Stimulated activated CD8-positive, alpha-beta memory T cell treated with anti-CD3 and anti-CD28 coated beads, Interleukin-4, amount 100 ng/mL, for 48 hours (primary cell): ENCODE results near the gene LRFN5.
A peak's percentile ranks its signal among the peaks of the same experiment; 100 is the strongest.
"Not testable (repeated sequence)": the region's sequence is repeated elsewhere in the genome, so short reads cannot be mapped to it uniquely, and the experiment has no call there.

ENCODE experiments used
- DNase-seq: peaks from one replicate; pipeline ENCODE4 v3.0.0-alpha.2; 2020

LRFN5 gene

DNA sequence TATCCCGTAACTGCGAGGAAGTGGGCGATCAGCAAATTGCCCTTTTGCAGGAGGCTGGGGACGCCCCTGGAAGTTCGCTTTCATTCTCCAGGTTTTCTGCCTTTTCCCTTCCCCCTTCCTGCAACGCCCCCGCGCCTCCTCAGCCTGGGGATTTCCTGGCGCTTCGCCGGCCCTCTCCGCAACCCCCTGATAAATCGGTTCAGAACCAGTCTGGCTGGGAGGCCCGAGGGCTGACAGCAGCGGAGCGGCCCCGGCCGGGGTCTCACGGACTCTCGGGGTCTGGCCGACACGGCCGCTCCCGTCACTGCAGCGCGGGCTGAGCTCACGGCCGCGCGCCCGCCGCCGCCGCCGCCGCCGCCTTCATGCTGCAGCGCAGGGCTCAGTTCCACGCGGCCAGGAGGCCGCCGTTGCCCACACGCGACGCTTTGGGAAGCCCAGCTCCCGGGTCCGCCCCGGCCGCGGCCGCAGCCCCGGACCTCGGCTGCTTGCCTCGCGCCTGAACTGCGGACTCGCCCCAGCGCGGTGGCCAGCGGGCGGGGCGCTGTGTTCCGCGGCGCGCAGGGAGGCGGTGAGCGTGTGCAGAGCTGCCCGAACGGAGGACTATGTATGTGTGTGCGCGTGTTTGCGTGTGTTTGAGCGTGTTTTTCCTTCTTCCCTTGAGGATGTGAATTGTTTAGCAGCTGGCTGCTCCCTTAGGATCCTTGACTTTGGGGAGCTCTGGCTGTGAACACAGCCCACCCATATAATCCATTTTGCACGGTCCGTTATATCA lies at the start of gene LRFN5:
TSS of gene LRFN5 (plus strand) at position 345 of the 772 bp plus-strand sequence.
- peak; percentile 29 for DNase-seq

DNA sequence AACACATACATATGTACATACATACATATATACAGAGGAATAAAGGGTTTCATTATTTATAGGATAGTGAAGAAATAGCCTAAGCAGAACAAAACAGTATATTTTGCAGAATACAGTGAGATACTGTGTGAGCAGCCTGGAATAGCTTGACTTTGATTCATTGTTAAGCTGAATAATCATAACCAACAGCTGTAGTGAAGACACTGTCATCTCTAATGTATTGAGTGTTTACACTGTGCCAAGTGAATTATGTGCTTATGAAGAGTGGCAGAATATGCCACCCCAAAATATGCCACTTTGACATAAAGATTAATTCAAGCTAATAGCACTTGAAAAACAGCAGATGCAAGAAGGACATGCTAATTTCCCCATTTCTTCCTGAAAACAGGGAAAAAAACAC lies 48.2 kb upstream of the LRFN5 start:
- no peak for DNase-seq

DNA sequence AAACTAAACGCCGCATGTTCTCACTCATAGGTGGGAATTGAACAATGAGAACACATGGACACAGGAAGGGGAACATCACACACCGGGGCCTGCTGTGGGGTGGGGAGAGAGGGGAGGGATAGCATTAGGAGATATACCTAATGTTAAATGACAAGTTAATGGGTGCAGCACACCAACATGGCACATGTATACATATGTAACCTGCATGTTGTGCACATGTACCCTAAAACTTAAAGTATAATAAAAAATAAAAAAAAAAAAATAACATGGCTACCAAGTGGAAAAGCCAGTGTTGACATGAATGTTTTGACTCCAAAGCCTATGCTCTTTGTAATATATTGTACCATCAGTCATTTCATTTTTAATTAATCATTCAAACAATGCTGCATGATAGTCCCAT lies 39.8 kb upstream of the LRFN5 start:
- DNase-seq = not testable (repeated sequence)

DNA sequence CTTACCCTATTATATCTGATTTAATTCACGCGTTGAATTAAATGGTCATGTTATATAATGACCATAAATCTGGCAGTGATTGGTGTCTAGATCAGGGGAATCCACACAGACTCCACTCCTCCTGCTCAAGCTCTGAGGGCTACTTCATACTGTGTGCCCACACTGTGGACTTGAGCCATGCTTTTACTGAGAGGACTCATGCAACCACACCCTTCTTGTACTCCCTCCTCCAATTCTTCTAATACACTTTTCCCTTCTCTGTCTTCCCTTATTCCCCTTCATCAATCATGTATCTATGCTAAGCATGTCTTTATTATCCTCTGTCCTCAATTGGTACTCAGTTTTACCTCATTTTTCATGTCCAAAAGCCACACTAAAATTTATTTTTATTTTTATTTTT lies 37.7 kb upstream of the LRFN5 start:
- DNase-seq = no peak

DNA sequence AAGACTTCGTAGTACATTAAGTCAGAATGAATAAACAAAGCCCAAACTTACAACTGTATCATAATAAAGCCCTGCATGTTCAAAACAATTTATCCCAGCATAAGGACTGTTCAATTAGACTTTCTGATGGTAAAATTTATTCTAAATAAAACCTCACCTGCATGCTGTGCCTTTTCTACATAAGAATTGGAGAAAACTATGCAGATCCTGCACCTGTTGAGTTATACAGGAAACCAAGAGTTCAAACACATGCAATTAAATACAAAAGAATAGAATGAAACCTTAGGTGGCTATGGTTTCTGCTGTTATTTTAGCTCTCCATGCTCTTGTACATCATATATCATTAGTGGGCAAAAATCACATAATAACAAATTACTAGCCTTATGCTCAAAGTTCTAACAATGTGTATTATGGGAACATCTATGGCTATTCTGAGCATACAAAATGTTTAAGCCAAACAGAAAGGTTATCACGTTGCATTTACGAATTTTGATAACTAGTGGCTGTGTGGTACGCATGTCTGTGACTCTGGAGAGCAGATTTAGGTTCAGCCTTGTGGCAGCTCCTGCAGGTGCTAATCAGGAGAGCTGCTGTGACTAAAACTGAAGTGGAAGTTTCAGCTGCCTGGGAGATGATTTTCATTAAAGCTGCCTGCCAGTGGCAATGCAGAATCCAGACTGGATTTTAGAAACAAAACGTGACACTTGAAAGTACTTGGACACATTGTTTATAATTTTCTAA lies 36.1 kb upstream of the LRFN5 start:
- DNase-seq = no peak

DNA sequence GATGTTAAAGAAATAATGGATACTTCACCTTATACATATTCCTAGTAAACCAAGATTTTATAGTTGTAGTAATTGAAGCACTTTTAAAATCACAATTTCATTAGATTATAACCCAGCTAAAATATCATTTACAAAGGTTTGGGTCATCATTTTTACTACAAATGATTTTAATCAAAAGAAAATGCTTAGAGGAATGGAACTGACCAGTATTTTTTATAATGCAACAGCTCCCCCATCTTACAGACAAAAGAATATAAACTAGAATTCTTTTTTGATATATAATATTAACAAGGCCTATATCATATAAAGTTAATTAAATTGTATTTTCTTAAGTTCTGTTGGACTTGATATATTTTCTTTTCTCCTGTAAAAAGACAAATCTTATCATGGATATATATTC lies 20.4 kb upstream of the LRFN5 start:
- no peak for DNase-seq

DNA sequence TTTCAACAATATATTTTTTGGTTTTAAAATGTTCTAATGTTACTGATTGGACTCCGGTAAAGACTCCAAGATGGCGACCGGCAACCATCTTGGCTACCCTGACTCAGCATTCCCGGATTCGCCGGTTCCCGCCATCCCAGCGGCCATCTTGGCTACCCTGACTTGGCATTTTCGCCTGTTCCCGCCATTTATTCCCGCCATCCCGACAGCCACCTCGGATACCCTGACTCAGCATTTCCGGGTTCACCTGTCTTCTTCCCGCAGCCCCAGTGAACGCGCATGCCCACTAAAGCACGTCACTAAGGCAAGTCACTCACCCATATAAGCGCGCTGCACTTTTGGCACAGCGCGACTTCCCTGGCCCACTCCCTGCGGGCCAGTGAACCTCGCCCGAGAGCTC lies 9.0 kb upstream of the LRFN5 start:
- no peak for DNase-seq

DNA sequence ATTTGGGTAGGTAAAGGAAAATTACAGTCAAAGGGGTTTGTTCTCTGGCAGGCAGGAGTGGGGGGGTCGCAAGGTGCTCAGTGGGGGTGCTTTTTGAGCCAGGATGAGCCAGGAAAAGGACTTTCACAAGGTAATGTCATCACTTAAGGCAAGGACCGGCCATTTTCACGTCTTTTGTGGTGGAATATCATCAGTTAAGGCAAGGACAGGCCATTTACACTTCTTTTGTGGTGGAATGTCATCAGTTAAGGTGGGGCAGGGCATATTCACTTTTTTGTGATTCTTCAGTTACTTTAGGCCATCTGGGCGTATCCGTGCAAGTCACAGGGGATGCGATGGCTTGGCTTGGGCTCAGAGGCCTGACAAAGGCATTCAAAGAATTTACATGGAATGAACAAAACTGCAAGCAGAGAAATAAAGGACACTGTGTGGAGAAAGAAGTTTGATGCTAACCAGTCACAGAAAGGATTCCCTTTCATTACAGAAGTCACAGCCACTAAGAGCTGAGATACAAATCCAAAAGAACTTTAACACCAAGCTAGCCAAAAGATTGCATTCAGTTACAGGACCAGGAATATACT lies 6.8 kb upstream of the LRFN5 start:
- DNase-seq = not testable (repeated sequence)

DNA sequence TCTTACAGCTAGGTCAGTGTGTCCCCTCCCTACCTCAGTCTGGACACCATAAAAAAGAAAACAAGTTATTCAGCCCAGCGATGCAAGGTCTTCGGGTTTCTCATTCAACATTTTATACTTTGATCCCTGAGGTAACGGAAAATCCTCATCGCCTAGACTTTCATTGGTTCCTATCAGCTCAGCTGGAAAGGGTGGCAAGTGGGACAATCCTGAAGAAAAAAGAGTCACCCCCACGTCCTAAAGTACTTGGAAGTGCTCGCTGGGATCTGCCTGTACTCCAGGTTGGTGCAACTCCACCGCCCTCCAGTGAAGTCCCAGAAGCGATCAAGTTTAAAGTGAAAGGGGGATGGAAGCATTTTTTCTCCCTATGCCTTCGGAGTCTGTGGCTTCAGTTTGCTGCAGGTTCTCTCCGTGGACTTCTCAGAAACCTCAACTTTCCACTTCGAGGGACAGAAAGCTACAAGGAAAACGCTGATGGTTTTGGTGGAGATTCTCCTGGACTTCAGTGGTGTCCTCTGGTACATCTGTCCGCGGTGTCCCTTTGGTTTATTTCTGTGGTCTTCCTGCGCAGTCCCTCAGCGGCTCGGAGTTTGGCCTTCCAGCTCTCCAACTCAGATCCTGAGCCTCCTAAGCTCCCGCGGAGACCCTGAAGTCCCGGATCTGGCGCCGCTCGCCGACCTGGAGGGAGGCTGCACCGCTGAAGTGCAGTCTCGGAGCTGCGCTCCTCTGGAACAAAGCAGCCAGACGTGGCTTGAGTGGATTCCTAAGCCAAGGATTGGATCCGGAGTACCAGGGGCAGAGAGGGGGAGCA lies 1.8 kb upstream of the LRFN5 start:
- no peak for DNase-seq

DNA sequence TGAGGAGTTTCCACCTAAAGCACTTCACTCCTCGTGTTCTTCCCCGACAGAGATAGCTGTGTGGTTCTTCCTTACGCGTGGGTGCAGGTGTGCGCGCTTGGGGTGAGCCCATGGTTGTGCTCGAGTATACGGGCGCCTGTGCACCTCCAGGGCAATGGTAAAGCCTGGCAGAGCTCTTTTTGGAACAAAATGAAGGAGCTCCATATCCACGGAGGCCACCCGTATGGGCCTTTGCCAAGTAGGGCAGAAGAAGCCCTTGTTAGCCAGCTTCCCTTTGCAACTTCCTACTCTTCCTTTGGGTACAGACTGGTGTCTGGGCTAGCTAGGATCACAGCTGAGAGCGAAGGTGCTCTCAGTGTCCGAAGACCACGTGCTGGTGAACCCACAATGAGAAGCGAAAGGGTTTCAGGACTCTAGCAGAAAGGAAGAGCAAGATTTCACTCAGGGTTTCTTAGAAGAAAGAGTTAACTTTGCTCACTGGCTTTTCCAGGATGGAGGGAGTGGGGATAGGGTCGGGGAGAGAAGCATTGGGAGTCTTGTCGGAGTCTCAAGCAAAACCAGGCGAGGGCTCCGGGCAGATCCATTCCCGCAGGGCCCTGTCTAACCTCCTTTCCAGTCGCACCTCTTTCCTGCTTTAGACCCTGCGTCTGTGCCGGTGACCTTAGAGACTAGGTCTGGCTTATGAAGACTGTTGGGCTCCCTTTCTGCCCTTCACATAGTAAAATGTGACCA lies 960 bp upstream of the LRFN5 start:
- peak; percentile 23 for DNase-seq

DNA sequence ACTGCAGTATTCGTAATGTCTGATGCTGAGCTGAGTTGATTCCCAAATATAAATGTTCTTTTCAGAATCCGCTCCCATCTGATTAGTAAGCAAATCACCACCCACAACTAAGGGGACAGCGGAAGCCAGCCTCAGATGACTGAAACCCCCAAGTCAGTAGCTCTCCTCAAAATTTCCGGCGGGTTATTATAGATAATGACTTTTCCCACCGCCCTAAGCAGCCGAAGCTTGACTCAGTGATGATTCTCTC lies 469 bp upstream of the LRFN5 start:
- no peak for DNase-seq

DNA sequence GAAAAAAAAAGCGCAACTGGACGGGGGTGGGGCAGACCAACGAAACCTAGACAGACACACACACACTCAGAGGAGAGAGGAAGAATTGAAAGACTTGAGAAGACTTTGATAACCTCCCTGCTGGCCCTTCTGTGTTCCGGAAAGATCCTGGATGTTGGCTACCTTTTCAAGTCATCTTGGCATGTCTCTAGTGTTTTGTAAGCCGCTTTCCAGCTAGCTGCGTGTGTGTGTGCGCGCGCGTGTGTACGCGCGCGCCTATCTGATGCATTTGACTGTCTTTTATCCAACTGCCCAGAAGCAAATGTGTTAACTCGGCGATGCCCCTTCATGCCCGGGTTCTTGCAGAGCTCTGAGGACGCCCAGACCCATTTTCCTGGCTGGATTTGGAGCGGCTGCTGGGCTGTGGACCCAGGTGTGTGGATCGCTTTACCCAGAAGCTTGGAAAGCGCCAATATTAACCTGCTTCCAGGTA lies 664 bp downstream of the LRFN5 start:
- no peak for DNase-seq

DNA sequence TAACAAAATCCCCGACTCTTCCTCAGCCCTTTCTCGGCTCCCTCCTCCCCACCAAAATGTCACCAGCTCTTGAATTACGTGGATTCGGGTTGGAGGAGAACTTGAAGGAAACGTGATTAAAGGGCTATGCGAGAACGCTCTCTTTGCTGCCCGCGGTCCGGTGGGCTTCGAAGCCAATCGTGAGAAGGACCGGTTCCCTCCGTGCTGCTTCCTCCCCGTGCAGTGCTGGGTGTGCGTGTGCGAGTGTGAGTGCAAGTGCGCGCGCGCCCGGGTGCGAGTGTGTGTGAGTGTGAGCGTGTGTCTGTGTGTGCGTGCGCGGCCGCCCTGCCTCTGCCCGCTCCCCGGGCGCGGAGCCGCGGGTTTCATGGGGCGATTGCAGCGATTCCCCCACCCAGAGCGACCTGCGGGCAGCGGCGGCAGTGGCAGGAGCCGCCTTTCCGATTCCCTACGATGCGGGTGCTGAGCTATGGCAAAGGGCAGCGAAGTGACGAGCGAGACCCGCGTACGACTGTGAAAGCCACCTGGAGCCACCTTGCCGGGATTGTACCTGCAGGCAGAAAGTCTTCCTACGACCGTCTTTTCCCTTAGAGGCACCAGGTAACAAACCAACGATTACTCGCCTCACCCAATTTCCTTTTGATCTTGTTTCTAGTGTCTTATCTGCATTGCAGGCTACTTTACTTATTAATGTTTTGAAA lies 1.4 kb downstream of the LRFN5 start:
- DNase-seq = no peak

DNA sequence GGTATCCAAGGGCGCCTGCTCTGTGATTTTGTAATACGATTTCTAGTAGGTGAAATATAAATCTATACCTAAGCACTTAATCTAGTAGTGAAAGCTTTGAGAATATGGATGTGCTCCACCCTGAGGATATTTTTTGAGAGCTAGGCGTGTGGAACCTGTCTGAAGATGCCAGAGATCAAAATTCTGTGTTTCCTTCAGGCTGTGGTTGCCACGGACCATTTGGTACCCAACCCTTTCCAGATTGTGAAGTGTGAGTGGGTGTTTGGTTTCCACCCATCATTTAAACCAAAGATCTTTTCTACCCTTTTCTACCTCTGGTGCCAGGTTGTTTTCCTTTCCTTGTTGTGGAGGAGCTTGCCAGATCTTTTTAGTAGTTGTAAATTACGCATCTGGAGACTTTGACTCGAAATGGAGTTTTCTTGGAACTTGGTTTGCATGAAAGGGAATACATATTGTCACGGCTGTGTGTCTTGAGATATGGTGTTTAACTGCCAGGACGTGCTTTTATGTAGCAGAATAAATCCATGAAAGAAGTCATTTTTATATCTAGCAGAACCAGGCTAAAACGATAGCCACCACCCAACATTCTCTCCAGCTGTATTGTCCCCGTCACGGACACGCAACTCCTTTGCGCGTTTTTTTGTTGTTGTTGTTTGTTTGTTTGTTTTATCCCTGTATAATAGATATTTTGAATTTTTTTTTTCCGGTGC lies 2.2 kb downstream of the LRFN5 start:
- DNase-seq = no peak

DNA sequence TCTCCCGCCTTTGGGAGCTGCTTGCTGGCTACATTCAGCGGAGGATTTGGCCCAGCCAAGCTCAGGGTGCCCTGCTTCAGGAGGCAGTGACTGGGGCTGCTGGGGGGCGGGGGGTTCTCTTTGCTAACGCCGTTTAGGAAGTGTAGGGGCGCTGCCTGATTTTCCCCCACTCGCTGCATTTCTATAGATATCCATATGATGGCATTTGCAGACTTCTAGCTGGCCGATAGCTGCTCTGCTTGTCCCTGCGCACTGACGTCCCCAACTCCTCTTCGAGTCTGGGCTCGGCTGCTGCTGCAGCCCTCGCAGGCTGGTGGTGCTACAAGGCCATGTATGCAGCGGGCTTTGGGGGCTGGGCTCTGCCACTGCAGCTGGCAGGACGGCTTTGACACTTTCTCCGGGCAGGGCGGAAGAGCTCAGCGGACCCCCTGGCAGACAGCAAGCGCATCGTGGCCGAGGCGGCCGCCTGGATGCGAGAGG lies 3.1 kb downstream of the LRFN5 start:
- DNase-seq = peak; percentile 29

DNA sequence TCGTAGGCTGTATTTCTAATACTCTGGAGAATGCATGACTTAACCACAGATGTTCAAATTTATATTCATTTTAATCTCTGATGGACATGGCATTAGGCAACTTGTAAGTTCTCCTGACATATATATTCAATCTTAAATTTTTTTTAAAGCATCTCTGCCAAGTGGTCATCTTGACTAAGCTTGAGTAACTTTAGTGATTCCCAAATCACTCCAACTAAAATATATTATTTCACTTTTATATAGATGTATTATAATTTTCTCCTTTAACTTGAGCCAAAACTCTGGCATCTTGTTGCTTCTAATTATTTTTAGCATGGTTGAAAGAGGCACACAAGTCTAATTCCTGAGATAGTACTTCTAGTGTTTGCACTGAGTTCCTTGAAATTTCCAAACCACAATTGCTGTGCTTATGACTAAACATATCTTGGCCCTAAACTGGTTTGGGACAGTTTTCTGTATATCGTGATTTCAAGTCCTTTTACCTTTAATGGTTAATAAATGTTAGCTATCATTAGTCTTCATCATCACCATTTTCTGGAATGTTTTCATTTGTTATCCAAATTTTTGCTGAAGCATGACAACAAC lies 8.4 kb downstream of the LRFN5 start:
- no peak for DNase-seq

DNA sequence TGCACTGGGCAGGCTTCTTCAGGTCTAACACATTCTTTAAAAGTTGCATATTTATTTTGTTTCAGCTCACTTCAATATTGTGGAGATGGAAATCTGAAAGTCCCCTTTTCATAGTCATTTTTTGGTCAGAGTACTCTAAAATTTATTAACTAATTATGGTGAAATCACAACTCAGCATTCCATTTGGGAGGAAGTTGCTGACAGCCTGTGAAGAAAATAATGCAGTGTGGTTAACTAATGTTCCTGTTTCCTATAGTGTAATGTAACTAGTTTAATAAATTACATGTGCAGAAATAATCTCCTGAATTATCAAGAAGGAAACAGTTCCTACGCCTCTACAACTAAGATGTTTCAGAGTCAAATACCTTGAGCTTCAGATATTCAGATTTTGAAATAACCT lies 17.1 kb downstream of the LRFN5 start:
- DNase-seq = no peak

DNA sequence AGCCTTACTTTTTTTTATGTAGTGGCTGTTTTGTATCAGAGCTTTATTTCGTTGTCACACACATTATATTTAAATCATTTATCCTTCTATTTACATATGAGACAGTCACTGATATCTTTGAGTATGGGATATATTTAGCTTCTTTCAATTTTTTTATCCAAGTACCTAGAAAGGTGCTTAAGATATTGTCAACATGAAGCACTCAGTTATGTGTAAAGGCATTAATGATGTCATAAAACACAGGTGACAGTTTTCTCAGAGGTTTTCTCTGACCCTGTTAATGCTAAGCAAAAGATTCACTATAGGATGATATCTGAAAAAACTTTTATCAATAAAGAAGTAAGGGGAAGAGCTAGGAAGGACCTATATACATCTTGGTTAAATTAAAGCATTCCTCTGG lies 23.2 kb downstream of the LRFN5 start:
- no peak for DNase-seq

DNA sequence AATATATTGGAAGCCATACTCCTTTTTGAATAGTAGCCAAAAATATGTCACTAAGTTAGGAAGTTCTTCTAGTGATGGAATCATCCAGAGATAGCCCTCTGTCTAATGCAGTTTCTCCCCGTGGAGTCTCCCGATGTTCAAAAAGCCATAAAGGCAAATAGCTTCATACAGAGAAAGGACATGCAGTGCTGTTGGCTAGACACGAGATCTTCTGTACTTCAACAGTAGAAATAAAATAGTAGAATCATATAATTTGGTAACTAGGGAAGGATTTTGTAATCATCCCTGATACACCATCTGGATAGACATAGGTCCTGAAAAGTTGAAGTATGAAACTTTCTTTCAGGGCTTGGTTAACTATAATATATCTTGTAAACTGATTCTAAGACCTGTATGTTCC lies 27.6 kb downstream of the LRFN5 start:
- DNase-seq = no peak

DNA sequence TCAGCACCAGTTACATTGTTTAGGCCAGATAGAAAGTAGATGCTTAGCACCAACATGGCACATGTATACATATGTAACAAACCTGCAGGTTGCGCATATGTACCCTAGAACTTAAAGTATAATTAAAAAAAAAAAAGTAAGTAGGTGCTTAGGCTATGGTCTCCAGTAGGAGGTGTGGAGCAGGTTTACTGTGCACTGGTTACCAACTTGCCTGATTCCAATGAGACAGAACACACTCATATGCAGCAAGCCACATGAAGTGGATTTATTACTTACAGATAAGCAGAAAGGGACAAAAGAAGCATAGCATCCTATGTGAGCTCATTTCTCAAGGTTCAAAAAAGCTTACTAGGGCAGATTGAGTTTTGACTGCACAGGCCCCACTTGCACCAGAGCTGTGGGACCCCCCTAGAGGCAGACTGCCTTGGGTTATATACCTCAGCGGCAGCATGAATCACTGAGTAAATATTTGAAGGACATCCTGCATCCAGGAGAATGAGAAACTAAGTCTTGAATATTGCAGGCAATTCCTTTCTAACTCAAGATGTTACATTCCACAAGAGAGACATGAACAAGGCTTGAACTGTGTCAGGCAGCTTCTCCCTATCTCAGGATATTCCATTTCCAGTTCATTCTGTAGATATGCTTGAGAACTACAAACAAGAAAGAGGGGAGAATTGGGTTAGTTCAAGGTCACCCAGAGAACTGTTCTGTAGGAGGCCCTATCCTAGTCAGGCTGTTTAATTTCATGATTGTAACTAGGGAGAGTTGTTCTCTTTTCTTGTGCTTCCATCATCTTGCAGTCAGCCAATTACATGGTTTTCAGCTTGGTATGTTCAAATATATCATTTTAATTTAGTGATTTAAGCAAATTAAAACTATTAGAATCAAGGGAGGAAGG lies 30.1 kb downstream of the LRFN5 start:
- DNase-seq = no peak
